IPS-20b (cell line): Measurements from ENCODE around the gene ZNF549.

Source experiments
- H3K27ac ChIP-seq: one replicate; pipeline ENCODE4 v1.5.1; 2013; ENCODE audit warnings: low read length
- H3K27me3 ChIP-seq: 2 replicates; pipeline ENCODE4 v1.6.1; 2013; ENCODE audit warnings: mild to moderate bottlenecking, low read length, inconsistent platforms; ENCODE audit not compliant: insufficient read depth
- H3K36me3 ChIP-seq: 2 replicates; pipeline ENCODE4 v1.6.1; 2013; ENCODE audit warnings: low read depth, mild to moderate bottlenecking, inconsistent platforms, low read length, moderate library complexity; ENCODE audit not compliant: insufficient read depth
- H3K4me1 ChIP-seq: 2 replicates; pipeline ENCODE4 v1.6.1; 2013; ENCODE audit warnings: mild to moderate bottlenecking, control low read depth, inconsistent platforms, low read length, moderate library complexity; ENCODE audit not compliant: insufficient read depth
- H3K4me3 ChIP-seq: 2 replicates; pipeline ENCODE4 v1.5.1; 2013; ENCODE audit warnings: mild to moderate bottlenecking, low read length, inconsistent platforms
- H3K9ac ChIP-seq: 2 replicates; pipeline ENCODE4 v1.6.1; 2013; ENCODE audit warnings: low read depth, mild to moderate bottlenecking, inconsistent platforms, low read length, moderate library complexity
- H3K9me3 ChIP-seq: 2 replicates; pipeline ENCODE4 v1.6.1; 2013; ENCODE audit warnings: mild to moderate bottlenecking, low read depth, low read length, inconsistent platforms; ENCODE audit not compliant: insufficient read depth

The ZNF549 gene

DNA sequence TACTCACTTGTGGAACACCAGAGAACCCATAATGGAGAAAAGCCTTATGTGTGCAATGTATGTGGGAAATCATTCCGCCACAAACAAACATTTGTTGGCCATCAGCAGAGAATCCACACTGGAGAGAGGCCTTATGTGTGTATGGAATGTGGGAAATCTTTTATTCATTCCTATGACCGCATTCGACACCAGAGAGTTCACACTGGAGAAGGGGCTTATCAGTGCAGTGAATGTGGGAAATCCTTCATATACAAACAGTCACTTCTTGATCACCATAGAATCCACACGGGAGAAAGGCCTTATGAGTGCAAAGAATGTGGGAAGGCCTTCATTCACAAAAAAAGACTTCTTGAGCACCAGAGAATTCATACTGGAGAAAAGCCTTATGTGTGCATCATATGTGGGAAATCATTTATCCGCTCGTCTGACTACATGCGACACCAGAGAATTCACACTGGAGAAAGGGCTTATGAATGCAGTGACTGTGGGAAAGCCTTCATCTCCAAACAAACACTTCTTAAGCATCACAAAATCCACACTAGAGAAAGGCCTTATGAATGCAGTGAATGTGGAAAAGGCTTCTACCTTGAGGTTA, 10.9 kb downstream of the ZNF549 start:
- H3K36me3 ChIP-seq: peaks cover 78% of the 10 kb centered on the region
- H3K9me3 ChIP-seq: peaks cover 96% of the 10 kb centered on the region

GRCh38 chr19:57546513-57546912, 19.4 kb downstream of the ZNF549 start:
- Histone ChIP-seq H3K27ac (no peak overlapping the region), H3K27me3 (no peaks in the 10 kb centered on the region), H3K9me3 (peaks cover 74% of the 10 kb centered on the region), H3K36me3 (peaks cover 94% of the 10 kb centered on the region), H3K4me3 (no peak overlapping the region), H3K4me1 (no peaks in the 10 kb centered on the region), H3K9ac (no peak overlapping the region)

More for the DNA sequence above, 10.9 kb downstream of the ZNF549 start:
- no peak overlapping the region for H3K27ac ChIP-seq
- H3K4me1 ChIP-seq: no peaks in the 10 kb centered on the region
- H3K9ac ChIP-seq: no peak overlapping the region
- no peaks in the 10 kb centered on the region for H3K27me3 ChIP-seq
- no peak overlapping the region; the same call in 1 of the 2 replicates for H3K4me3 ChIP-seq

GRCh38 chr19:57552432-57552831, 25.3 kb downstream of the ZNF549 start:
- Histone ChIP-seq H3K27ac (no peak overlapping the region), H3K36me3 (peaks cover 90% of the 10 kb centered on the region), H3K9me3 (peaks cover 19% of the 10 kb centered on the region), H3K27me3 (no peaks in the 10 kb centered on the region), H3K9ac (no peak overlapping the region), H3K4me3 (no peak overlapping the region), H3K4me1 (no peaks in the 10 kb centered on the region)

GRCh38 chr19:57557659-57558058, 30.5 kb downstream of the ZNF549 start:
- no peak overlapping the region for H3K27ac ChIP-seq
- no peaks in the 10 kb centered on the region for H3K27me3 ChIP-seq
- no peak overlapping the region for H3K4me3 ChIP-seq
- H3K4me1 ChIP-seq: no peaks in the 10 kb centered on the region
- peaks cover 39% of the 10 kb centered on the region for H3K36me3 ChIP-seq
- no peak overlapping the region for H3K9ac ChIP-seq
- H3K9me3 ChIP-seq: peaks cover 27% of the 10 kb centered on the region

DNA sequence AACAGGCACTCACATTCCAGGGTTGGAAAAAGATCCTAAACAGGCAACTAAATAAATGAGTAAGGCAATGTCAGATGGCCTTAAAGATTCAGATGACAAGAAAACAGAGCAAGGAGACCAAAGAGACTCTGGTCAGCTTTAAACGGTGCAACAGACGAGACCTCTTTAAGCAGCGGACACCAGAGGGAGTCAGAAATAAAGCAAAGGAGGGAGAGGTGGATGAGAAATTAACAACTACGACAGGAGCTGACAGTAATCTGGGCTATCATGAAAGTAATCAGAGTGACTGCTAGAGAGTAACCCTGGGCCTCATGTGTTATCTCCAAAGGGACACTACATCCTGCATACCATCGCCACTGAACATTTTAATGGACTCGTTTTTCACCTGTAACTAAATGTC, 31.4 kb downstream of the ZNF549 start:
- peaks cover 31% of the 10 kb centered on the region for H3K36me3 ChIP-seq
- peaks cover 29% of the 10 kb centered on the region for H3K9me3 ChIP-seq
- H3K4me1 ChIP-seq: no peaks in the 10 kb centered on the region
- H3K9ac ChIP-seq: peak overlapping the region; percentile 85; the same call in 1 of the 2 replicates
- H3K27me3 ChIP-seq: no peaks in the 10 kb centered on the region
- peak overlapping the region; percentile 93 for H3K4me3 ChIP-seq
- no peak overlapping the region for H3K27ac ChIP-seq

- H3K27me3 ChIP-seq: no peaks in the 10 kb centered on the region
- H3K9me3 ChIP-seq: peaks cover 34% of the 10 kb centered on the region
- H3K4me3 ChIP-seq: peak overlapping the region; percentile 93
- no peak overlapping the region for H3K27ac ChIP-seq
- H3K9ac ChIP-seq: peak overlapping the region; percentile 85
- no peaks in the 10 kb centered on the region for H3K4me1 ChIP-seq
- H3K36me3 ChIP-seq: peaks cover 26% of the 10 kb centered on the region
Measured at GRCh38 chr19:57559008-57559403, 31.9 kb downstream of the ZNF549 start.

GRCh38 chr19:57559404-57560025, 32.4 kb downstream of the ZNF549 start, which contains the start of gene ZNF550:
Gene ZNF550 (minus strand): TSS chr19:57559863. CDS start chr19:57559682, 181 bp downstream.
- no peaks in the 10 kb centered on the region for H3K4me1 ChIP-seq
- H3K27ac ChIP-seq: no peak within 1 kb of the TSS

GRCh38 chr19:57560049-57560491, 32.9 kb downstream of the ZNF549 start:
- Histone ChIP-seq H3K27me3 (no peaks in the 10 kb centered on the region), H3K4me3 (peak overlapping the region; percentile 93; the same call in 1 of the 2 replicates), H3K36me3 (peaks cover 15% of the 10 kb centered on the region), H3K27ac (no peak overlapping the region), H3K9ac (no peak overlapping the region), H3K9me3 (peaks cover 45% of the 10 kb centered on the region), H3K4me1 (no peaks in the 10 kb centered on the region)

More at GRCh38 chr19:57559404-57560025, 32.4 kb downstream of the ZNF549 start, which contains the start of gene ZNF550:
- peak within 1 kb of the TSS; percentile 85 for H3K9ac ChIP-seq
- peaks cover 39% of the 10 kb centered on the region for H3K9me3 ChIP-seq
- H3K4me3 ChIP-seq: peak within 1 kb of the TSS; percentile 93
- H3K36me3 ChIP-seq: peaks cover 21% of the 10 kb centered on the region
- no peaks in the 10 kb centered on the region for H3K27me3 ChIP-seq

GRCh38 chr19:57563547-57563946, 36.4 kb downstream of the ZNF549 start:
- no peaks in the 10 kb centered on the region for H3K4me1 ChIP-seq
- H3K27ac ChIP-seq: no peak overlapping the region
- peaks cover 79% of the 10 kb centered on the region for H3K9me3 ChIP-seq
- H3K36me3 ChIP-seq: no peaks in the 10 kb centered on the region
- H3K4me3 ChIP-seq: no peak overlapping the region
- no peak overlapping the region for H3K9ac ChIP-seq
- no peaks in the 10 kb centered on the region for H3K27me3 ChIP-seq

GRCh38 chr19:57566396-57567265, 39.5 kb downstream of the ZNF549 start:
- H3K4me3 ChIP-seq: no peak overlapping the region
- H3K27me3 ChIP-seq: no peaks in the 10 kb centered on the region
- H3K36me3 ChIP-seq: peaks cover 6% of the 10 kb centered on the region
- H3K27ac ChIP-seq: no peak overlapping the region
- H3K4me1 ChIP-seq: no peaks in the 10 kb centered on the region
- peaks cover 89% of the 10 kb centered on the region for H3K9me3 ChIP-seq
- no peak overlapping the region for H3K9ac ChIP-seq

DNA sequence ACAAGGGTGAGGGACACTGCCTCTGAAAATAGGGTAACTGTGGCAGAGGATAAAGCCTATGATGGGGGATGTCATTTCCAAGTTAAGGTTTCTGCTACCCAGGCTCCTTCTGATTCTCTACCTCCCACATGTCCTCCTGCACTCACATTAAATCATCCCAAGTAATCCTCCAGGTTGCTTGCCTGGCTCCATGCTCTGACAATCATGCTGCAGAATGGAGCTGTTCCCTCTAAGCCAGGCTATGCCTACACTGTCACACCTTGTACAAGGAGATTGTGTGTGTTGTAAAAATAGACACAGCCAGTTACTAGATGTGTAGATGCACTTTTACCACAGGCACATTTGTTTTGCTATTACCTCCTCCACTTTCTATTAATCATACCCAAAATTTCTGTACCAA, 43.6 kb downstream of the ZNF549 start:
- H3K4me1 ChIP-seq: no peaks in the 10 kb centered on the region
- H3K27me3 ChIP-seq: no peaks in the 10 kb centered on the region
- H3K4me3 ChIP-seq: no peak overlapping the region
- peaks cover 47% of the 10 kb centered on the region for H3K36me3 ChIP-seq
- H3K27ac ChIP-seq: no peak overlapping the region
- H3K9ac ChIP-seq: no peak overlapping the region
- H3K9me3 ChIP-seq: peaks cover 97% of the 10 kb centered on the region
